Renal cortical epithelial cell (primary cell): ENCODE results near the gene RASL10A. TPM values are rescaled to one million over a fixed set of nuclear protein-coding genes. Genes with fewer than 3 reads are reported as not detected.

Source experiments
- DNase-seq: peaks from one replicate; pipeline ENCODE4 v3.0.0-alpha.2; 2011; ENCODE audit warnings: low read depth
- total RNA-seq: library from RNA; depleted of rRNA; stranded (reverse); fragments of >200 nt; gene quantifications from 2 replicates; pipeline ENCODE4 v1.2.3, GENCODE V29; 2014

The RASL10A gene
- total RNA-seq, 1 donor from 2014 or later: 0.15 TPM

GRCh38 chr22:29323641-29324040 is 8.1 kb upstream of the RASL10A start:
- DNase-seq: no peak

- DNase-seq: no peak
Observed at GRCh38 chr22:29320546-29320945, 5.0 kb upstream of the RASL10A start.

GRCh38 chr22:29319072-29319471 is 3.6 kb upstream of the RASL10A start:
- DNase-seq: no peak

GRCh38 chr22:29317827-29318454 is 2.4 kb upstream of the RASL10A start:
- no peak for DNase-seq

DNA sequence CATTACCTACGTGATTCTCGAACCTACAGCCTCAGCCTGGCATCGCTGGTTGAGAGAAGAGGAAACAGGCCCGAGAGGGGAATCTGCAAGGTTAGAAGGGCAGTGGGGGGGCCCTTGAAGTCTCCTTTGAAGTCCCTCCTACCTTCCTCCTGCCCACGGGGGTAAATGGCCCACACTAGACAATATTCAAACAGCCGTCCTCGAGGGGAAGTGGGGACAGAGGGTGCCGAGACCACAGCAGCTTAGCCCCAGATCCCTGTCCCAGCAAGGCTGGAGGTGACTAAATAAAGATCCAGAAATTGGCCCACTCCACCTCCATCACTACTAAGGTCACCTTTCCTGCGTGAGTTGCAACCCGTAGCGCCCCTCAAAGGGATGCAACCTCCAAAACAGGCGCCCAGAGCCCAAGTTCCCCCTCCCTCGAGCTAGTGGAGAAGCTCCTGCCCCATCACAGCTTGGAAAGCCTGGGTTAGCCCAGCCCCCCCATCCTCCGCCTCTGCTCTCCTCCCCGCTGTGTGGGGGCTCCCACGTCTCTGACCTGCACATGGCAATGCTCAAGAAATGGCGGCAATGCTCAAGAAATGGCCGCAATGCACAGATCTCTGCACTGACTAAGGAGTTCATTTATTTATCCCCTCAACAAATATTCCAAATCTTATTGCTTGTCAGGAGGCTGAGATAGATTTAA is 788 bp upstream of the RASL10A start:
- DNase-seq: no peak

DNA sequence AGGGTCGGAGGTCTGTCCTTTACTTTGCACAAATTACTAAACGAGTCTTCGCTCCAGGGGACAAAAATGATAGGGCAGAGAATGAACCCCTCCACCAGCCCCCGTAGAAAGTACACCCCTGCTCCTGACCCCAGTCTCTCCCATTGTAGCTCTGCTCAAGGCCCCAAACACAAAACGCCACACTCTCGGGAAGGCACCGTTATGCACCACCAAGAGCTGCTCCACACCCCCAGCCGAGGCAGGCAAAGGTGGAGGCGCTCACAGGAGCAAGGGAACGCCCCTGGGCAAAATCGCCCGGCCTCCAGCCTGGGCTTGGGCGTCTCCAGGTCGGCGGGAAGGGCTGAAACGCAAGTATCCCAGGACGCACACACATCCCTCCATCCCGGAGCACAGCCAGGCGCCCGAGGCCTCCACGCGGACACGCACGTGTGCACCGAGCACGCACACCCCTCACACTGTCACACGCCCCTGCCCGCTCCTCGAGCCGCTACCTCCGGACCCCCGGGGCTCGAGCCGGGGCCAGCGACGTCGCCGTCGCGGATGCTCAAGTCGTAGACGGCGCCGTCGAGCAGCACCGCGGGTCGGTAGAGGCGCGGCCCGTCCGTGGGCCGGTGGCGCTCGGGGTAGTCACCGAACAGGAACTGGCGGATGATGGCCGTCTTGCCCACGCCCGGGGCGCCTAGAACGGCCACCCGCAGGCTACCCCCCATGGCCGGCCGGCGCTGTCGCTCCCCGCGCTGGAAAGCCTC is 786 bp downstream of the RASL10A start:
- no peak for DNase-seq

GRCh38 chr22:29313576-29314466 is 1.7 kb downstream of the RASL10A start:
- no peak for DNase-seq

DNA sequence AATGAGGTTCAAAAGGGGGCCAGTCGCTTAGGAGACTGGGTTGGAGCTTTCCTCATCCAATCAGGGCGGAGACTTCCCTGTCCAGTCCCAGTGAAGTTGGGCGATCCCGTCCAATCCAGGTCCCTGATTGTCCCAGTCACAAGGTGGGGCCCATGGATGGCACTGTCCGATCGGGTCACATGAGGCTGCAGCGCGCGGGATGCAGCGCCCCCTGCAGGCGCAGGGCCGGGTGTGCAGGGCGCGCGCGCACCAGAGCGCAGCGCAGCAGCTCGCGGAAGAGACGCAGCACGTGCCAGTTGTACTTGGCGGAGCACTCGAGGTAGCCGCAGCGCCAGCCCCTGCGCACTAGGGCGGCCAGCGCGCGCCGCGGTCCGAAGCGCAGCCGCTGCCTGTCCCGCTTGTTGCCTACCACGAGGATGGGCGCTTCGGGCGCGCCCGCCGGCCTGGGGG is 2.3 kb downstream of the RASL10A start:
- no peak for DNase-seq

- no peak for DNase-seq
Observed at GRCh38 chr22:29312218-29313125, 3.0 kb downstream of the RASL10A start.

- DNase-seq: no peak
Observed at GRCh38 chr22:29311464-29312217, 3.9 kb downstream of the RASL10A start.

DNA sequence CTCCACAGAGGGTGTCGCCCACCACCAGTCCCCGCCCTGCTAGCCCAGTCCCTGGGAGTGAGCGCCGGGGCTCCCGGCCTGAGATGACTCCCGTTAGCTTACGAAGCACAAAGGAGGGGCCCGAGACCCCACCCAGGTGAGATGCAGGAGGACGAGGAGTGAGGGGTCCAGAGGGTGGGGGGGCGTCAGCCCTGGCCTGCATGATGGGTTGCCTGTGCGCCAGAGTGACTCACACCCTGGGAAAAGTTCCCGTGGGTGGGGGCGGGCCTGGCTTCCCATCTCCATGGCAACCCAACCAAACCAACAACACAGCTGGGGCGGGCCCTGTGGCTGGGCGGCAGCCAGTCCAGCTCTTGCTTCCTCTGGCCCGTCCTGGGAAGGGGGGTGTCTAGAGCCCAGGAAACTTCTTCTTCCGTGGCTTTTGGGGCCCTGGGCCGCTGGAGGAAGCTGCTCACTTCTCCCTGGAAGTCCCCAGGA is 4.6 kb downstream of the RASL10A start:
- DNase-seq: peak; percentile 90

GRCh38 chr22:29310065-29310862 is 5.2 kb downstream of the RASL10A start:
- no peak for DNase-seq

DNA sequence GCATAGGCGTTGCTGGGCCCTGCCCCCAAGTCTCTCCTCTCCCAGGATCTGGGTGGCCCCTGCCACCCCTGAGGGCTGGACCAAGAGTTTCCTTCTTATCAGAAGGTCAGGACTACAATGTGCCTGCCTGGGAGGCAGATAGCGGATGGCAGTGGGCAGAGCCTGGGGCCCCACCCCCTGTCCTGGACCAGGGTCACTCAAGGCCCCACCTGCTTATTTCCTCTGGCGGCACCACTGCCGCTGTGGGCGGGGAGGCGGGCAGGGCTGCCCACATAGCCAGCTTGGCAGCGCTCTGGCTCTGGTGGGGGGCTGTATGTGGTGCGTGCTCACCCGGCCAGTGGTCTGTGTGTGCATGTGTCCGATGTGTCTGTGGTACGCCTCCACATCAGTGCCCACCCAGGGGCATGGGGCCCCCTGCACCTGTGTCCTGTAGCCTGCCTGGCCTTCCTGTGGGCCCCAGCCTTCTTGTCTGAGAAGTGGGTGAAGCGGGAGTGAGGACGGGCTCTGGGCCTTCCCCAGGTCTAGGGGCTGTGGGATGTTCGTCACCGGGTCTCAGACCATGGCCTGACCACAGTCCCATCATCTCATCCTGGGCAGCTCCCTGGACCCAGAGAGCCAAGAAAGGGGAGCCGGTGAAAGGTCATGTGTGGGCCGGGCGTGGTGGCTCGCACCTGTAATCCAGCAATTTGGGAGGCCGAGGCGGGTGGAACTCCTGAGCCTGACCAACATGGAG is 6.0 kb downstream of the RASL10A start:
- DNase-seq: no peak

DNA sequence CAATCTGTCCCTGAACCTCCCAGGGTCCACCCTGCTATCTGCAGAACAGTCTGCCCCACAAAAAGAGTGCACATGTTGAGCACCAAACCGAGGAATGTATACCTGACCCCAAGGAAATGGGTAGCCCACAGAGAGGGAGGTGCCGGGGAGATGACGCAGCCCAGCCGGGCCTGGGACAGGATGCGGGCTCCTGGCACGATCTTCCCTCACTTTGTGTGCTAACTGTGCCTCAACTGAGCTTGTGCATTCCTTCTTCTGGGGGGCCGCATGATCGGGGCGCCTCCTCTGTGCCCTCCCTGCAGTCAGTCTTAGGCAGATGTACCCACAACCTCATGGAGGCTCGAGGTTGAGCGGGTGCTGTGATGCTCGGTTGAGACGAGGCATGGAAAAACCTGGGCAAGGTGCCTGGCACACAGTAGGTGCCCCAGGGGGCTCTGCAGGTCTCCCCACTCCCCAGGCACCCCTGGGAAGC is 6.7 kb downstream of the RASL10A start:
- no peak for DNase-seq

DNA sequence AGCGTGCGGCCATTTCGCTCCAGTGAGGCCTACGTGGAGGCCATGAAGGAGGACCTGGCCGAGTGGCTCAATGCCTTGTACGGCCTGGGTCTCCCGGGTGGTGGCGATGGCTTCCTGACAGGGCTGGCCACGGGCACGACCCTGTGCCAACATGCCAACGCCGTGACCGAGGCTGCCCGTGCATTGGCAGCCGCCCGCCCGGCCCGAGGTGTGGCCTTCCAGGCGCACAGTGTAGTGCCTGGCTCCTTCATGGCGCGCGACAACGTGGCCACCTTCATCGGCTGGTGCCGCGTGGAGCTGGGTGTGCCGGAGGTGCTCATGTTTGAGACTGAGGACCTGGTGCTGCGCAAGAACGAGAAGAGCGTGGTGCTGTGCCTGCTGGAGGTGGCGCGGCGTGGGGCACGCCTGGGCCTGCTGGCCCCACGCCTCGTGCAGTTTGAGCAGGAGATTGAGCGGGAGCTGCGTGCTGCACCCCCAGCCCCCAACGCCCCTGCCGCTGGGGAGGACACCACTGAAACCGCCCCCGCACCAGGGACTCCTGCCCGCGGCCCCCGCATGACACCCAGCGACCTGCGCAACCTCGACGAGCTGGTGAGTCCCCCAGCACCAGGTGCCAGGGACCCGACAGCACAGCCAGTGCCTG is 7.2 kb downstream of the RASL10A start:
- no peak for DNase-seq

GRCh38 chr22:29307596-29308147 is 7.8 kb downstream of the RASL10A start:
- DNase-seq: no peak

GRCh38 chr22:29306835-29307595 is 8.5 kb downstream of the RASL10A start:
- DNase-seq: no peak
